Choroid plexus epithelial cell (primary cell): Measurements from ENCODE around the gene ERRFI1.
"Not testable (repeated sequence)": the region's sequence is repeated elsewhere in the genome, so short reads cannot be mapped to it uniquely, and the experiment has no call there.

Source experiments
- DNase-seq: peaks from one replicate; pipeline ENCODE4 v3.0.0-alpha.2; 2010; ENCODE audit warnings: low read depth
- H3K4me3 ChIP-seq: 2 replicates; pipeline ENCODE4 v1.5.1; 2011; ENCODE audit warnings: low read depth, mild to moderate bottlenecking, control low read depth, low read length, moderate library complexity
- CTCF ChIP-seq: conservative IDR thresholded peaks from 2 replicates; pipeline ENCODE4 v1.5.1; 2011; ENCODE audit warnings: low read depth, mild to moderate bottlenecking, control low read depth, inconsistent platforms, low read length, moderate library complexity

Gene ERRFI1

GRCh38 chr1:8053878-8054567, 27.9 kb upstream of the ERRFI1 start:
- TF ChIP-seq CTCF: no peak
- no peak for DNase-seq
- H3K4me3 ChIP-seq: no peak overlapping the region

GRCh38 chr1:8051650-8052049, 25.5 kb upstream of the ERRFI1 start:
- DNase-seq: no peak
- no peak overlapping the region for H3K4me3 ChIP-seq
- TF ChIP-seq CTCF: no peak

GRCh38 chr1:8049229-8049628, 23.1 kb upstream of the ERRFI1 start:
- DNase-seq, H3K4me3 ChIP-seq: not testable (repeated sequence)

GRCh38 chr1:8047686-8048445, 21.8 kb upstream of the ERRFI1 start:
- no peak overlapping the region for H3K4me3 ChIP-seq
- TF ChIP-seq CTCF: no peak
- DNase-seq: peak; percentile 84

GRCh38 chr1:8047112-8047511, 21.0 kb upstream of the ERRFI1 start:
- H3K4me3 ChIP-seq: no peak overlapping the region
- DNase-seq: peak; percentile 75
- no peak for TF ChIP-seq CTCF

GRCh38 chr1:8046391-8046790, 20.3 kb upstream of the ERRFI1 start:
- no peak overlapping the region for H3K4me3 ChIP-seq
- no peak for TF ChIP-seq CTCF
- DNase-seq: no peak

- no peak for DNase-seq
- no peak for TF ChIP-seq CTCF
- no peak overlapping the region for H3K4me3 ChIP-seq
Measured at GRCh38 chr1:8043621-8044020, 17.5 kb upstream of the ERRFI1 start.
